Measurements from ENCODE around the gene TTI1. TPM values are rescaled to one million over a fixed set of nuclear protein-coding genes. Genes with fewer than 3 reads are reported as not detected.
A peak's percentile ranks its signal among the peaks of the same experiment; 100 is the strongest.

Gene TTI1
- polyA plus RNA-seq, 3 donors = 6.4 to 9.1 (median 8.8) TPM

DNA sequence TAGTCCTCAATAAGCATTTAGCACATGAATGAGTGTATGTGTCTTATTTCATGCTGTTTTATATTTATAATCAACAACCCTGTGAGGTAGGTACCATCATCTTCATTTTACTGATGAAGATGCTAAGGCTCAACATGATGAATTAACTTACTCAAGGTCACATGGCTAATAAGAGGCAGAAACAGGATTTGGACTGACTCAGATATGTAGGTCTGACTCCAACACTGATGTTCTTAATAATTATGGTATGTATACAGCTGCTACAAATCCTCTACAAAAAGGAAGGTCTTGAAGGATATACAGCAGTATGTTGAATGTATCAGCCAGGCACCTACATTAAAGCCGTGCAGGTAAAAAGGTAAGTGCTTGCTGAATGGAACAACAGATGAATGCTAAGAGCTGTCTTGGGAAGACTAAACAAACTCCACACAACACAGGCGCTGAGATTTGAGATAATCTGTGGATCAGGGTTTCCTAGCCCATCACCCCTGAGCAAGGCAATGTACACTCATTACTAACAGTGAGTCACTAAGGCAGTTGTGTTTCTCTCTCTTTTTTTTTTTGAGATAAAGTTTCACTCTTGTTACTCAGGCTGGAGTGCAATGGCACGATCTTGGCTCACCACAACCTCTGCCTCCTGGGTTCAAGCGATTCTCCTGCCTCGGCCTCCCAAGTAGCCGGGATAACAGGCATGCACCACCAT is 31.9 kb downstream of the TTI1 start:
- Histone ChIP-seq H3K27me3 (ENCODE audit: control insufficient read depth in 2 of 2, insufficient read depth in 2 of 2, low read length in 2 of 2) (no peaks in the 10 kb centered on the region), H3K36me3 (replicated peaks in 1 of 2; ENCODE audit: control insufficient read depth in 1 of 2, insufficient read depth in 2 of 2, low read length in 2 of 2) (peaks cover 71 to 99% of the 10 kb centered on the region in 2 donors), H3K27ac (ENCODE audit: low read depth in 1 of 2, low read length in 2 of 2) (no peak overlapping the region), H3K4me3 (replicated peaks in 1 of 3; ENCODE audit: low read depth in 2 of 3, low read length in 3 of 3) (no peak overlapping the region), H3K4me1 (ENCODE audit: control insufficient read depth in 1 of 2, insufficient read depth in 2 of 2, low read length in 2 of 2) (no peaks in the 10 kb centered on the region), H3K9me3 (replicated peaks in 1 of 2; ENCODE audit: control insufficient read depth in 1 of 2, insufficient read depth in 1 of 2, low read length in 2 of 2) (no peaks in the 10 kb centered on the region), H4K20me1 (ENCODE audit: insufficient read depth, low read length) (no peaks in the 10 kb centered on the region), H3K79me2 (ENCODE audit: insufficient read depth, low read length) (no peaks in the 10 kb centered on the region), H3K4me2 (replicated peaks; ENCODE audit: extremely low read depth, low read length, poor library complexity, severe bottlenecking) (no peak overlapping the region), H3K9ac (ENCODE audit: insufficient read depth, low read length, poor library complexity, severe bottlenecking) (no peak overlapping the region), H2AFZ (ENCODE audit: insufficient read depth, low read depth, low read length, poor library complexity, severe bottlenecking) (no peak overlapping the region)
- peak overlapping the region in 1 of 7 donors; percentile 69 for H3K27ac Mint-ChIP-seq
- peaks cover 3% of the 10 kb centered on the region for H3K4me1 Mint-ChIP-seq
- WGBS (ENCODE audit: insufficient coverage) = 100% methylated on average over 4 of the region's 6 CpGs
- peaks cover 78 to 93% of the 10 kb centered on the region in 2 donors for H3K36me3 Mint-ChIP-seq
- no peak for DNase-seq
- H3K27me3 Mint-ChIP-seq (ENCODE audit: low read depth in 3 of 3) = no peaks in the 10 kb centered on the region
- intact Hi-C loops (cut with micrococcal nuclease) = no loop called here
- TF ChIP-seq, protein P1, sequence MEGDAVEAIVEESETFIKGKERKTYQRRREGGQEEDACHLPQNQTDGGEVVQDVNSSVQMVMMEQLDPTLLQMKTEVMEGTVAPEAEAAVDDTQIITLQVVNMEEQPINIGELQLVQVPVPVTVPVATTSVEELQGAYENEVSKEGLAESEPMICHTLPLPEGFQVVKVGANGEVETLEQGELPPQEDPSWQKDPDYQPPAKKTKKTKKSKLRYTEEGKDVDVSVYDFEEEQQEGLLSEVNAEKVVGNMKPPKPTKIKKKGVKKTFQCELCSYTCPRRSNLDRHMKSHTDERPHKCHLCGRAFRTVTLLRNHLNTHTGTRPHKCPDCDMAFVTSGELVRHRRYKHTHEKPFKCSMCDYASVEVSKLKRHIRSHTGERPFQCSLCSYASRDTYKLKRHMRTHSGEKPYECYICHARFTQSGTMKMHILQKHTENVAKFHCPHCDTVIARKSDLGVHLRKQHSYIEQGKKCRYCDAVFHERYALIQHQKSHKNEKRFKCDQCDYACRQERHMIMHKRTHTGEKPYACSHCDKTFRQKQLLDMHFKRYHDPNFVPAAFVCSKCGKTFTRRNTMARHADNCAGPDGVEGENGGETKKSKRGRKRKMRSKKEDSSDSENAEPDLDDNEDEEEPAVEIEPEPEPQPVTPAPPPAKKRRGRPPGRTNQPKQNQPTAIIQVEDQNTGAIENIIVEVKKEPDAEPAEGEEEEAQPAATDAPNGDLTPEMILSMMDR (IDR thresholded peaks at IDR 0.05) = no peak
- no peaks in the 10 kb centered on the region for H3K9me3 Mint-ChIP-seq
- no peak overlapping the region for H3K4me3 Mint-ChIP-seq

DNA sequence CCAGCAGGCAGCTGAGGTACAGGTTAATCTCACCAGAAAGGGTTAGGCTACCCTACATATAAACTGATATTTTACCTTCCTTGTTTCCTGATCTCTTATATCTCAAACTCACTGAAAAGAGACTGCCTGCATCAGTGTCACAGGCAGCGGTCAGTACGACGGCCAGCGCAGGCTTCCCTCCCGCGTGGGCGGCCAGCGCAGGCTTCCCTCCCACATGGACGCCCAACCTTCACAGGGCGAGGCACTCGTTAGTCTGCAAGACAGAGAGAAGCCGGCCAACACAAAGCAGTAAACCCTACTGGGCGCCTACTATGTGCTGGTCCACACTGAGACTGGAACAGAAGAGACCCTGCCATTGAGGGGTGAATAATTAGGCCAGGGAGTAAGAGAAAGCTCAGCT is 33.0 kb downstream of the TTI1 start:
- intact Hi-C loops (cut with micrococcal nuclease) = no loop called here
- Histone ChIP-seq H3K4me1 (ENCODE audit: control insufficient read depth in 1 of 2, insufficient read depth in 2 of 2, low read length in 2 of 2) (no peaks in the 10 kb centered on the region), H3K27me3 (ENCODE audit: control insufficient read depth in 2 of 2, insufficient read depth in 2 of 2, low read length in 2 of 2) (no peaks in the 10 kb centered on the region), H3K36me3 (replicated peaks in 1 of 2; ENCODE audit: control insufficient read depth in 1 of 2, insufficient read depth in 2 of 2, low read length in 2 of 2) (peaks cover 79 to 100% of the 10 kb centered on the region in 2 donors), H3K9ac (ENCODE audit: insufficient read depth, low read length, poor library complexity, severe bottlenecking) (no peak overlapping the region), H3K4me2 (replicated peaks; ENCODE audit: extremely low read depth, low read length, poor library complexity, severe bottlenecking) (no peak overlapping the region), H3K79me2 (ENCODE audit: insufficient read depth, low read length) (no peaks in the 10 kb centered on the region), H4K20me1 (ENCODE audit: insufficient read depth, low read length) (no peaks in the 10 kb centered on the region), H3K9me3 (replicated peaks in 1 of 2; ENCODE audit: control insufficient read depth in 1 of 2, insufficient read depth in 1 of 2, low read length in 2 of 2) (no peaks in the 10 kb centered on the region), H2AFZ (ENCODE audit: insufficient read depth, low read depth, low read length, poor library complexity, severe bottlenecking) (no peak overlapping the region), H3K27ac (ENCODE audit: low read depth in 1 of 2, low read length in 2 of 2) (no peak overlapping the region), H3K4me3 (replicated peaks in 1 of 3; ENCODE audit: low read depth in 2 of 3, low read length in 3 of 3) (no peak overlapping the region)
- Mint-ChIP-seq H3K4me1 (peaks cover 3% of the 10 kb centered on the region), H3K36me3 (peaks cover 82 to 94% of the 10 kb centered on the region in 2 donors), H3K4me3 (no peak overlapping the region), H3K27ac (peak overlapping the region in 3 of 7 donors; percentile 2 to 79 (median 53)), H3K27me3 (ENCODE audit: low read depth in 3 of 3) (no peaks in the 10 kb centered on the region), H3K9me3 (no peaks in the 10 kb centered on the region)
- TF ChIP-seq, protein P1 (IDR thresholded peaks at IDR 0.05) = no peak
- 95% methylated on average over 10 of the region's 13 CpGs for WGBS (ENCODE audit: insufficient coverage)
- no peak for DNase-seq
